Left ventricle myocardium inferior (tissue), 1 donor: ENCODE data around the gene MBD3L3. TPM values are rescaled to one million over a fixed set of nuclear protein-coding genes. Genes with fewer than 3 reads are reported as not detected.
"Not testable (repeated sequence)": the region's sequence is repeated elsewhere in the genome, so short reads cannot be mapped to it uniquely, and the experiment has no call there.

ENCODE experiments used
- DNase-seq: peaks from one replicate; pipeline ENCODE4 v3.0.0-alpha.2; 2020
- H3K27ac ChIP-seq: fragments of 200-600 bp; replicated peaks from 2 replicates; pipeline ENCODE4 v1.8.0; 2021
- H3K27me3 ChIP-seq: fragments of 200-600 bp; 2 replicates; pipeline ENCODE4 v1.8.0; 2021; ENCODE audit warnings: low read depth
- H3K36me3 ChIP-seq: fragments of 200-600 bp; 2 replicates; pipeline ENCODE4 v1.8.0; 2021
- H3K4me1 ChIP-seq: fragments of 200-600 bp; 2 replicates; pipeline ENCODE4 v1.8.0; 2021
- H3K4me3 ChIP-seq: fragments of 200-600 bp; 2 replicates; pipeline ENCODE4 v1.8.0; 2021; ENCODE audit warnings: mild to moderate bottlenecking, moderate library complexity
- H3K9me3 ChIP-seq: fragments of 200-600 bp; replicated peaks from 2 replicates; pipeline ENCODE4 v1.8.0; 2021
- CTCF ChIP-seq: fragments of 200-600 bp; IDR thresholded peaks from 2 replicates; pipeline ENCODE4 v1.8.0; 2021; ENCODE audit warnings: antibody characterized with exemption, mild to moderate bottlenecking, borderline replicate concordance
- intact Hi-C: fragments of 100-400 bp; cut with micrococcal nuclease; formaldehyde crosslinking; loops from one replicate; pipeline ENCODE4 v1.11.0; 2022
- long read RNA-seq: library from polyadenylated mRNA; unstranded; transcript quantifications from one replicate; pipeline ENCODE4 v2.0.0, GENCODE V29; 2021
- total RNA-seq: library from RNA; stranded (reverse); fragmentation: NEBNext Ultra II Directional; extraction: Animal tissue kit (Norgen Biotek cat#: 25700); gene quantifications from one replicate; pipeline ENCODE4 v1.2.1, GENCODE V29; 2021
- donor health status: DM: no; HTN: yes; CAD: no; lungs with severe emphysema.

The MBD3L3 gene
- not detected for total RNA-seq
- long read RNA-seq = 0 reads

- H3K4me3 ChIP-seq, H3K27ac ChIP-seq, H3K27me3 ChIP-seq, H3K4me1 ChIP-seq, H3K36me3 ChIP-seq, intact Hi-C loops, DNase-seq, H3K9me3 ChIP-seq: not testable (repeated sequence)
Measured at GRCh38 chr19:7058576-7058975, at the start of gene MBD3L3. MBD3L3 (minus strand) TSS chr19:7058676; CDS start chr19:7058605, 71 bp downstream.

GRCh38 chr19:7106711-7107657 lies 48.5 kb upstream of the MBD3L3 start:
- no peaks in the 10 kb centered on the region for H3K4me1 ChIP-seq
- H3K4me3 ChIP-seq = no peak overlapping the region
- no peak for DNase-seq
- no peaks in the 10 kb centered on the region for H3K36me3 ChIP-seq
- H3K9me3 ChIP-seq = no peaks in the 10 kb centered on the region
- no peaks in the 10 kb centered on the region for H3K27me3 ChIP-seq
- no peak overlapping the region for H3K27ac ChIP-seq
- TF ChIP-seq CTCF = no peak
- intact Hi-C loops = no loop called here

- Histone ChIP-seq H3K27me3 (no peaks in the 10 kb centered on the region), H3K27ac (no peak overlapping the region), H3K4me1 (peaks cover under 1% of the 10 kb centered on the region), H3K4me3 (no peak overlapping the region), H3K36me3 (no peaks in the 10 kb centered on the region), H3K9me3 (no peaks in the 10 kb centered on the region)
- intact Hi-C loops = no loop called here
- no peak for DNase-seq
- no peak for TF ChIP-seq CTCF
Measured at GRCh38 chr19:7104747-7105447, 46.4 kb upstream of the MBD3L3 start.

- DNase-seq = no peak
Measured at GRCh38 chr19:7101498-7102253, 43.2 kb upstream of the MBD3L3 start.

GRCh38 chr19:7099597-7099921 lies 41.1 kb upstream of the MBD3L3 start:
- TF ChIP-seq CTCF = no peak
- peak overlapping the region; percentile 91 for H3K27ac ChIP-seq
- H3K4me1 ChIP-seq = peaks cover 20% of the 10 kb centered on the region
- DNase-seq = no peak
- H3K9me3 ChIP-seq = peaks cover 33% of the 10 kb centered on the region
- no peaks in the 10 kb centered on the region for H3K27me3 ChIP-seq
- peaks cover 11% of the 10 kb centered on the region for H3K36me3 ChIP-seq
- peak overlapping the region; percentile 69 for H3K4me3 ChIP-seq
- intact Hi-C loops = no loop called here

More at GRCh38 chr19:7101498-7102253, 43.2 kb upstream of the MBD3L3 start:
- H3K4me1 ChIP-seq = peaks cover 20% of the 10 kb centered on the region
- H3K36me3 ChIP-seq = no peaks in the 10 kb centered on the region
- no peaks in the 10 kb centered on the region for H3K27me3 ChIP-seq
- no peak for TF ChIP-seq CTCF
- peaks cover 12% of the 10 kb centered on the region for H3K9me3 ChIP-seq
- no peak overlapping the region for H3K27ac ChIP-seq
- intact Hi-C loops = loop anchor here (2.0 kb wide), 1 partner anchor 239 kb away; no protein-coding TSS in a partner anchor
- H3K4me3 ChIP-seq = no peak overlapping the region
